GM13977 (cell line): Measurements from ENCODE around the gene TGFBR3.

Source experiments
- DNase-seq: peaks from one replicate; pipeline ENCODE4 v3.0.0; 2012; ENCODE audit warnings: low spot score
- in situ Hi-C: fragments of 300-500 bp; cut with MboI; formaldehyde crosslinking; loops from one replicate; pipeline ENCODE4 v1.12.0; 2022; ENCODE audit warnings: low sequenced_read_pairs, low pct_unique_long_range_greater_than_20kb, mixed read lengths, inconsistent platforms; ENCODE audit not compliant: unreplicated experiment
- TF ChIP-seq, protein P1 (sequence below): IDR thresholded peaks from 2 replicates; pipeline ENCODE4 v1.5.1; 2012; ENCODE audit warnings: mild to moderate bottlenecking, control low read depth; ENCODE audit not compliant: insufficient read depth; ENCODE audit errors: extremely low read depth, missing control alignments

TGFBR3 gene

DNA sequence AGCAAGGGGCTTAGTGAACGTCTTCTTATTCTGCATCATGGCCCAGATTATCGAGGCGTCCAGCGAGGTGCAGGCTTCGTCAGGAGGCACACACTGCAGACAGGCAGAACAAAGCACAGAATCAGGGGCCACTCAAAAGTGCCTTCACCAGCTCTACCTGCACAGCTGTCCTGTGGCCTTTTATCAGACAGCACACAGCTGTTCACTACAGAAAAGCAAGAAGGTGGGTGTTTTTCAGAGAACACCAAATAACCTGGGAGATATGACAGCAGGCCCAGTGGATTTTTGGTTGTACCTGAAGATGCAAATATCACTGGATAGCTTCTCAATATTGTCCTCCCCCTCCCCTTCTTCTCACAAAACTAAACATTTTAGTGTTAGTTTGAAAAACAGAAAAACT is 177.3 kb downstream of the TGFBR3 start:
- TF ChIP-seq, protein P1, sequence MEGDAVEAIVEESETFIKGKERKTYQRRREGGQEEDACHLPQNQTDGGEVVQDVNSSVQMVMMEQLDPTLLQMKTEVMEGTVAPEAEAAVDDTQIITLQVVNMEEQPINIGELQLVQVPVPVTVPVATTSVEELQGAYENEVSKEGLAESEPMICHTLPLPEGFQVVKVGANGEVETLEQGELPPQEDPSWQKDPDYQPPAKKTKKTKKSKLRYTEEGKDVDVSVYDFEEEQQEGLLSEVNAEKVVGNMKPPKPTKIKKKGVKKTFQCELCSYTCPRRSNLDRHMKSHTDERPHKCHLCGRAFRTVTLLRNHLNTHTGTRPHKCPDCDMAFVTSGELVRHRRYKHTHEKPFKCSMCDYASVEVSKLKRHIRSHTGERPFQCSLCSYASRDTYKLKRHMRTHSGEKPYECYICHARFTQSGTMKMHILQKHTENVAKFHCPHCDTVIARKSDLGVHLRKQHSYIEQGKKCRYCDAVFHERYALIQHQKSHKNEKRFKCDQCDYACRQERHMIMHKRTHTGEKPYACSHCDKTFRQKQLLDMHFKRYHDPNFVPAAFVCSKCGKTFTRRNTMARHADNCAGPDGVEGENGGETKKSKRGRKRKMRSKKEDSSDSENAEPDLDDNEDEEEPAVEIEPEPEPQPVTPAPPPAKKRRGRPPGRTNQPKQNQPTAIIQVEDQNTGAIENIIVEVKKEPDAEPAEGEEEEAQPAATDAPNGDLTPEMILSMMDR = no peak

DNA sequence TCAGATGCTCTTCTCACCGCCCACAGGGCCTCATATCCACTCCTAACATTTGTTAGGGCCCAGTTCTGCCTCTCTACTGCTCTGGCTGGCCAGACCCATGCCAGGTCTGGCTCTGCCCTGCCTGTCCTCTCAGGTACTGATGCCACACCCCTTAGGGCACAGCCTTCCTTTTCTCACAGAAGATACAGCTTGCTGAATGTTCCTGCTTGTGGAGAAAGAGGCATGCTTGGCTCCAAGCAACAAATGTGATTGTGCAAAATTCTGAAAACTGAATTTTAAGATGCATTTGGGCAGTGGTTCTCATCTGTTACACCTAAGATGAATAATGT is 178.1 kb downstream of the TGFBR3 start:
- TF ChIP-seq, protein P1 = no peak
- in situ Hi-C loops = no loop called here
- DNase-seq = no peak

More for the DNA sequence above, 177.3 kb downstream of the TGFBR3 start:
- in situ Hi-C loops = no loop called here
- no peak for DNase-seq

DNA sequence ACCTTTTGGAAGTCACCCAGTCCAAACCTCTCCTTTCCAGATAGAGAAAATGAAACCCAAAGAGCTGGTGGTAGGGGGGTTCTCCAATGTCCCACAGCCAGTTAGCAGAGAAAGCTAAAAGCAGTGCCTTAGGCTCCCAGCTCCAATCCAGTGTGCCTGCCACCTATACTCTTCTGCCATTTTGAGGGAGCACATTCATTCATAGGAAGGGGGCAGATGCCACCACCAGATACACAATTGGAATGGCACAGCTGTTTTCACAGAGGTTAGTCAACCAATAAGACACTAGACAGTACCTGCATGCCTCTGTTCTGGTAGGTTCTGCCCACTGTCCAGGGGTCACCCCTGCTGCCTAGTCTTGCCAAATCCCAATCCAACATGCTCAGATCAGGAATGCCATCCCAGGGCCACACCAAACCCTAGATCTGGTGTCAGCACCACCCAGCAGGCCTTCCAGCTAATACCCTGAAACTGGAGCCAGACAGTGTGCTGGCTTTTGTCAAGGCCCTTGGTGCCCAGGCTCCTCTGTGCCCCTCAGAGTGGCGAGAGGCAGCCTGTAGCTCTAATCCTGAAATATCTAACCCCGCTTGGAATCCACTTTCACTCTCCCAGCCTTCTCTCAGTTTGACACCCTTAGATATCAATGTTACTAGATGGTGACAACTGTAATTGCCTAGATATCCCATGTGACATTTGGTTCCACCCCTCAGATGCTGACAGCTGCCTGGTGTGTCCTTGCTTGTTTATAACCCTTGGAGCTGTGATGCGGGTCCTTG is 178.6 kb downstream of the TGFBR3 start:
- in situ Hi-C loops = no loop called here
- TF ChIP-seq, protein P1 = no peak
- no peak for DNase-seq

DNA sequence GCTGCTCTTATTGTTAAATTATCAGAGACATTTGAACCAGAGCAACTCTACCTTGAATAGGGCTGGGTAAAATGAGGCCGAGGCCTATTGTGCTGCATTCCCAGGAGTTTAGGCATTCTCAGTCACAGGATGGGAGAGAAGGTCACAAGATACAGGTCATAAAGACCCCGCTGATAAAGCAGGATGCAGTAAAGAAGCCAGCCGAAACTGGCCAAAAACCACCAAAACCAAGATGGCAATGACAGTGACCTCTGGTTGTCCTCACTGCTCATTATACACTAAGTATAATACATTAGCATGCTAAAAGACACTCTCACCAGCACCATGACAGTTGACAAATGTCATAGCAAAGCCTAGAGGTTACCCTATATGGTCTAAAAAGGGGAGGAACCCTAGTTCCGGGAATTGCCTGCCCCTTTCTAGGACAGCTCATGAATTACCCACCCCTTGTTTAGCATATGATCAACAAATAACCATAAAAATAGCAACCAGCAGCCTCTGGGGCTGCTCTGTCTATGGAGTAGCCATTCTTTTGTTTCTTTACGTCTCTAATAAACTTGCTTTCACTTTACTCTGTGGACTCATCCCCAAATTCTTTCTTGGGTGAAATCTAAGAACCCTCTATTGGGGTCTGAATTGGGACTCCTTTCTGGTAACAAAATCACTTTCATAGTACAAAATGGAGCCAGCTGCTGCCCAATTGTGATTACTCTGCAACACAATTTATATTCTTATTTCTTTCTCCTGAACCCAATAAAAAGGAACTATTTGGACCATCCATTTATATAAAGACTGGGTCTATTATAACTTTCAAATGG is 179.6 kb downstream of the TGFBR3 start:
- DNase-seq = no peak
- TF ChIP-seq, protein P1 = no peak
- in situ Hi-C loops = no loop called here

DNA sequence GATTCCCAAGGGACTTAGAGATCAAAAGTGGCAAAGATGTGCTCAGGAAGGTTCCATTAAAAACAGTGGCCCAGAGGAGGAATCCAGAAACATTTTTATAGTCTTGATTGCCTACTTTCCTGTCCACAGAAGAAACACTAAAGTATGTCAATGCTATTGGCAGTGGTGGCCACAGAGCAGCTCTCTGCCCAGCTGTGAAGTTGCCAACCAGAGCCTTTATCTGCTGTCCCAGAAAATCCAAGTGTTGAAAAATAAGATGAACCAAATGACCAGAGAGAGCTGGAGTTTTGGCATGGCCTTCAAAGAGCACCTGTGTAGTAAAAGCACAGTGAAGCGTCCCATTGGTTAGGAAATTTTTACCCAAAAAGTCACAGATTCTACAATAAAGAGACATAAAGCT is 181.2 kb downstream of the TGFBR3 start:
- TF ChIP-seq, protein P1 = no peak
- in situ Hi-C loops = no loop called here
- DNase-seq = no peak

DNA sequence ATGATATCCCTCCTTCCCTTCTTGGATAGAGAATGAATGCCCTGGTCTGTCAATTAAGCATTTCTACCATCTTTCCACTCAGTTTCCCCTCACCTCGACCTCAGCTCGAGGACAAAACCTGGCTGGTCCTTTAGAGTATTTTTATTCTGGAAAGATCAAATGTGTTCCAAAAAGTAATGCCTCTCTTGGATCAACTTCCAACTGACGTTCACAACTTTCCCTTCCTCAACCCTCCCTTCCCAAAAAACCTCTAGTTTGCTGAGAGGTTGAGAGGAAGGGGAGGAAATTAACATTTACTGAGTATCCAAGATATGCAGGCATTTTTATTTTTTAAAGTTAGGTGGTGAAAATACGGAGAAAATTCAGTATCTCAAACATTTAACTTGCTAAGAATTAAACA is 182.9 kb downstream of the TGFBR3 start:
- DNase-seq = no peak
- in situ Hi-C loops = no loop called here
- TF ChIP-seq, protein P1 = no peak
